H9 (cell line): ENCODE measurements around the gene ZFP57. TPM values are rescaled to one million over a fixed set of nuclear protein-coding genes. Genes with fewer than 3 reads are reported as not detected.

ENCODE experiments used
- DNase-seq: peaks from one replicate; pipeline ENCODE4 v3.0.0-alpha.2; 2017
- H2AFZ ChIP-seq: one replicate; pipeline ENCODE4 v1.6.1; 2013; ENCODE audit warnings: mild to moderate bottlenecking, low read length, control low read depth, moderate library complexity
- H2AK5ac ChIP-seq: 2 replicates; pipeline ENCODE4 v1.6.1; 2013; ENCODE audit warnings: low read length, control low read depth, mixed read lengths; ENCODE audit not compliant: insufficient read length
- H2BK120ac ChIP-seq: one replicate; pipeline ENCODE4 v1.6.1; 2013; ENCODE audit warnings: low read depth, mild to moderate bottlenecking, low read length, control low read depth, inconsistent platforms; ENCODE audit not compliant: poor library complexity, severe bottlenecking
- H2BK12ac ChIP-seq: 2 replicates; pipeline ENCODE4 v1.6.1; 2013; ENCODE audit warnings: low read length, control low read depth, mixed read lengths, low read depth; ENCODE audit not compliant: insufficient read length
- H2BK15ac ChIP-seq: 2 replicates; pipeline ENCODE4 v1.6.1; 2013; ENCODE audit warnings: low read depth, low read length, control low read depth
- H2BK20ac ChIP-seq: one replicate; pipeline ENCODE4 v1.6.1; 2013; ENCODE audit warnings: low read depth, mild to moderate bottlenecking, low read length, control low read depth, inconsistent platforms; ENCODE audit not compliant: poor library complexity, severe bottlenecking
- H2BK5ac ChIP-seq: 2 replicates; pipeline ENCODE4 v1.6.1; 2013; ENCODE audit warnings: low read length, control low read depth, mixed read lengths; ENCODE audit not compliant: insufficient read length
- H3K14ac ChIP-seq: 2 replicates; pipeline ENCODE4 v1.6.1; 2013; ENCODE audit warnings: low read length, control low read depth; ENCODE audit not compliant: insufficient read depth
- H3K18ac ChIP-seq: 2 replicates; pipeline ENCODE4 v1.6.1; 2013; ENCODE audit warnings: low read depth, mild to moderate bottlenecking, mixed read lengths, low read length, control low read depth; ENCODE audit not compliant: insufficient read length
- H3K23ac ChIP-seq: 2 replicates; pipeline ENCODE4 v1.6.1; 2013; ENCODE audit warnings: low read length, control low read depth, mixed read lengths, low read depth; ENCODE audit not compliant: insufficient read length
- H3K23me2 ChIP-seq: 2 replicates; pipeline ENCODE4 v1.6.1; 2013; ENCODE audit warnings: low read depth, mild to moderate bottlenecking, mixed read lengths, low read length, control low read depth; ENCODE audit not compliant: insufficient read length, poor library complexity, severe bottlenecking
- H3K27ac ChIP-seq: 2 replicates; pipeline ENCODE4 v1.5.1; 2013; ENCODE audit warnings: low read length, control low read depth, mixed read lengths, low read depth; ENCODE audit not compliant: insufficient read length
- H3K27me3 ChIP-seq: 2 replicates; pipeline ENCODE4 v1.6.1; 2013; ENCODE audit warnings: low read length, control low read depth, inconsistent platforms; ENCODE audit not compliant: insufficient read depth
- H3K4ac ChIP-seq: 2 replicates; pipeline ENCODE4 v1.6.1; 2013; ENCODE audit warnings: low read depth, mild to moderate bottlenecking, control low read depth, inconsistent platforms, low read length, moderate library complexity
- H3K4me1 ChIP-seq: 2 replicates; pipeline ENCODE4 v1.6.1; 2013; ENCODE audit warnings: low read length, control low read depth, inconsistent platforms; ENCODE audit not compliant: insufficient read depth
- H3K4me2 ChIP-seq: 2 replicates; pipeline ENCODE4 v1.6.1; 2013; ENCODE audit warnings: low read length, control low read depth, mixed read lengths; ENCODE audit not compliant: insufficient read length, insufficient read depth
- H3K56ac ChIP-seq: 2 replicates; pipeline ENCODE4 v1.6.1; 2013; ENCODE audit warnings: low read depth, mild to moderate bottlenecking, mixed read lengths, low read length, control low read depth; ENCODE audit not compliant: insufficient read length
- H3K79me1 ChIP-seq: 2 replicates; pipeline ENCODE4 v1.6.1; 2013; ENCODE audit warnings: low read depth, mild to moderate bottlenecking, moderate library complexity, low read length, control low read depth, inconsistent platforms; ENCODE audit not compliant: insufficient read depth, poor library complexity, severe bottlenecking
- H3K79me2 ChIP-seq: 2 replicates; pipeline ENCODE4 v1.6.1; 2013; ENCODE audit warnings: low read length, control low read depth, inconsistent platforms; ENCODE audit not compliant: insufficient read depth
- H3K9ac ChIP-seq: 2 replicates; pipeline ENCODE4 v1.6.1; 2013; ENCODE audit warnings: low read length, control low read depth, mixed read lengths; ENCODE audit not compliant: insufficient read length; ENCODE audit errors: extremely low read depth
- H3K9me3 ChIP-seq: one replicate; pipeline ENCODE4 v1.6.1; 2013; ENCODE audit warnings: low read depth, low read length, inconsistent platforms; ENCODE audit not compliant: control insufficient read depth
- H3T11ph ChIP-seq: one replicate; pipeline ENCODE4 v1.6.1; 2013; ENCODE audit warnings: mild to moderate bottlenecking, low read length, control low read depth, inconsistent platforms
- H4K20me1 ChIP-seq: one replicate; pipeline ENCODE4 v1.6.1; 2013; ENCODE audit not compliant: control insufficient read depth, insufficient read length, insufficient read depth
- H4K5ac ChIP-seq: 2 replicates; pipeline ENCODE4 v1.6.1; 2013; ENCODE audit warnings: low read depth, mild to moderate bottlenecking, mixed read lengths, low read length, control low read depth; ENCODE audit not compliant: insufficient read length
- H4K8ac ChIP-seq: replicated peaks from 2 replicates; pipeline ENCODE4 v1.6.1; 2013; ENCODE audit warnings: low read length, control low read depth, mixed read lengths, low read depth; ENCODE audit not compliant: insufficient read length
- H4K91ac ChIP-seq: 2 replicates; pipeline ENCODE4 v1.6.1; 2013; ENCODE audit warnings: low read depth, mild to moderate bottlenecking, moderate library complexity, mixed read lengths, low read length, control low read depth; ENCODE audit not compliant: insufficient read length
- H3K27ac Mint-ChIP-seq, 3 experiments: 2 replicates in 2 of 3; 3 replicates in 1 of 3; pipeline ENCODE4 v1.8.0; 2020 to 2021; ENCODE audit warnings: mixed read lengths in 3 of 3, mild to moderate bottlenecking in 1 of 3, moderate library complexity in 1 of 3
- H3K27me3 Mint-ChIP-seq: 2 replicates; pipeline ENCODE4 v1.8.0; 2021; ENCODE audit warnings: low read depth, mild to moderate bottlenecking, moderate library complexity, mixed read lengths
- H3K36me3 Mint-ChIP-seq, 3 experiments: 2 replicates in 2 of 3; 3 replicates in 1 of 3; pipeline ENCODE4 v1.8.0; 2020 to 2021; ENCODE audit warnings: low read depth in 3 of 3, mixed read lengths in 3 of 3; ENCODE audit not compliant: insufficient read depth in 1 of 3
- H3K4me1 Mint-ChIP-seq, 2 experiments: 2 replicates each; pipeline ENCODE4 v1.8.0; 2020; ENCODE audit warnings: mixed read lengths in 2 of 2
- H3K4me3 Mint-ChIP-seq, 2 experiments: 2 replicates in 1 of 2; 3 replicates in 1 of 2; pipeline ENCODE4 v1.8.0; 2020 to 2021; ENCODE audit warnings: mild to moderate bottlenecking in 2 of 2, mixed read lengths in 2 of 2, moderate library complexity in 1 of 2
- H3K9me3 Mint-ChIP-seq, 2 experiments: 2 replicates in 1 of 2; 3 replicates in 1 of 2; pipeline ENCODE4 v1.8.0; 2020; ENCODE audit warnings: mild to moderate bottlenecking in 2 of 2, mixed read lengths in 2 of 2, moderate library complexity in 1 of 2
- CTCF ChIP-seq: fragments of 200-600 bp; sonication (generic); conservative IDR thresholded peaks from 3 replicates; pipeline ENCODE4 v1.8.0; 2021; ENCODE audit warnings: antibody characterized with exemption, mild to moderate bottlenecking
- WGBS: extraction: QIAGEN DNeasy Blood & Tissue Kit; methylation state at CpG from one replicate; pipeline ENCODE4 v1.1.7; 2013; ENCODE audit warnings: missing lambda C conversion rate, low lambda C conversion rate, mixed read lengths; ENCODE audit not compliant: insufficient read length; ENCODE audit errors: extremely low coverage; 5-methylcytosine and 5-hydroxymethylcytosine counted together
- total RNA-seq: library from RNA; stranded (reverse); gene quantifications from 2 replicates; pipeline ENCODE4 v1.2.1, GENCODE V29; 2021

ZFP57 gene
- total RNA-seq, 1 experiment from 2014 or later = 1.7 TPM

GRCh38 chr6:29637247-29637646 is 43.7 kb downstream of the ZFP57 start:
- Histone ChIP-seq H3K56ac (no peak overlapping the region), H3K27ac (no peak overlapping the region), H3K4ac (no peak overlapping the region), H3K9me3 (no peaks in the 10 kb centered on the region), H4K91ac (no peak overlapping the region), H2AK5ac (no peak overlapping the region), H3K27me3 (no peaks in the 10 kb centered on the region), H3K14ac (no peak overlapping the region), H2BK5ac (no peak overlapping the region), H2BK12ac (no peak overlapping the region), H3K18ac (no peak overlapping the region), H2BK120ac (no peak overlapping the region), H3K4me1 (peaks cover 2% of the 10 kb centered on the region; the same call in 1 of the 2 replicates), H4K20me1 (no peaks in the 10 kb centered on the region), H2AFZ (no peak overlapping the region), H3T11ph (no peak overlapping the region), H3K23me2 (peaks cover 9% of the 10 kb centered on the region), H3K9ac (no peak overlapping the region), H2BK15ac (no peak overlapping the region), H3K79me1 (no peaks in the 10 kb centered on the region), H3K23ac (no peak overlapping the region), H3K79me2 (no peaks in the 10 kb centered on the region), H4K5ac (no peak overlapping the region), H2BK20ac (no peak overlapping the region), H4K8ac (no peak overlapping the region), H3K4me2 (no peak overlapping the region)
- DNase-seq = no peak
- TF ChIP-seq CTCF = no peak
- H3K9me3 Mint-ChIP-seq = no peaks in the 10 kb centered on the region
- no peak overlapping the region for H3K4me3 Mint-ChIP-seq
- no CpG with 5 or more reads among the region's 9 CpGs for WGBS
- no peak overlapping the region; a peak in 1 of 7 replicates for H3K27ac Mint-ChIP-seq
- peaks cover 50 to 52% of the 10 kb centered on the region in 2 experiments for H3K4me1 Mint-ChIP-seq
- no peaks in the 10 kb centered on the region; a peak in 1 of 7 replicates for H3K36me3 Mint-ChIP-seq
- H3K27me3 Mint-ChIP-seq = no peaks in the 10 kb centered on the region; the same call in 1 of the 2 replicates
